Stimulated activated CD8-positive, alpha-beta memory T cell treated with anti-CD3 and anti-CD28 coated beads, Interleukin-4, amount 100 ng/mL, for 4 hours (primary cell): ENCODE data around the gene SUSD4.
A peak's percentile ranks its signal among the peaks of the same experiment; 100 is the strongest.
"Not testable (repeated sequence)": the region's sequence is repeated elsewhere in the genome, so short reads cannot be mapped to it uniquely, and the experiment has no call there.

Experiments used
- DNase-seq, 2 donors: peaks; one replicate each; pipeline ENCODE4 v3.0.0-alpha.2; 2020; ENCODE audit warnings: low read depth in 2 of 2, low spot score in 1 of 2

SUSD4 gene, protein sequence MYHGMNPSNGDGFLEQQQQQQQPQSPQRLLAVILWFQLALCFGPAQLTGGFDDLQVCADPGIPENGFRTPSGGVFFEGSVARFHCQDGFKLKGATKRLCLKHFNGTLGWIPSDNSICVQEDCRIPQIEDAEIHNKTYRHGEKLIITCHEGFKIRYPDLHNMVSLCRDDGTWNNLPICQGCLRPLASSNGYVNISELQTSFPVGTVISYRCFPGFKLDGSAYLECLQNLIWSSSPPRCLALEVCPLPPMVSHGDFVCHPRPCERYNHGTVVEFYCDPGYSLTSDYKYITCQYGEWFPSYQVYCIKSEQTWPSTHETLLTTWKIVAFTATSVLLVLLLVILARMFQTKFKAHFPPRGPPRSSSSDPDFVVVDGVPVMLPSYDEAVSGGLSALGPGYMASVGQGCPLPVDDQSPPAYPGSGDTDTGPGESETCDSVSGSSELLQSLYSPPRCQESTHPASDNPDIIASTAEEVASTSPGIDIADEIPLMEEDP

DNA sequence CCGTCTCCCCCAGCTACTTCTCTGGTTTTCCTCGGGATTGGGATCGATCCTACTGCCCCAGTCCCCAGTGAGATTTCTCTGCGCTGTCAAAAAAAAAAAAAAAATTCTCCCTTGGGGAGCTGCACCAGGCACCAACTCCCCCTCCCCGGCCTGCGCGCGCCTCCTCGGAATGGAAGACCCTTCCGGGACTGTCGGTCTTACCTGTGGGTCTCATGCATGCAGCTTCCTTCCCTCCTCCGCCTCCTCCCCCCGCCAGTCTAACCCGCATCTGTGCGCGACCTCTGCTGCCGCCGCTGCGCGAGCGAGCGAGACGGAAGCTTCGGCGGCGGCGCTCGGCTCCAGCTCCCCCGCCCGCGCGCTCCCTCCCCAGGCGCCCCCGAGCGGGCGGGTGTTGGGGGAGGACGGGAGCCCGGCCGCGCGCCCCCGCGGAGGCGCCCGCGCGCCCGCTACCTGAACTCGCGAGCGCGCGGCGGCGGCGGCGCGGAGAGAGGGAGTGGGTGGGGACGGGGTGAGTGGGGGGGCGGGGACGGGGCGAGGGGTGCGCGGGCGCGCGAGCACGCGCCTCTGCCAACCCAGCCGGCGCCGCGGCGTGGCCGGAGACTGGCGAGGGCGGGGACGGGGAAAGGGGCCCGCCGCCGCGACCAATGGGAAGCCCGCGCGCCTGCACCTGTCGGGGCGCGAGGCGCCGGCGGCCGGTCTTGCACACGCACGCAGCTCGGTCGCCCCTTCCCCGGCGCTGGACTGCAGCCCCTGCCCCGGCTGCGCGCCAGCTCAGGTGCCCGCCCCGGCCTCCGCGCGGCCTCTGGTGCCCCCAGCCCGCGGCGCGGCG, at the start of gene SUSD4:
Gene SUSD4, minus strand, starts transcription at position 321 of the 829 bp plus-strand sequence. CDS start 751 bp downstream, outside the sequence.
- peak; percentile 30 to 45 for DNase-seq

DNA sequence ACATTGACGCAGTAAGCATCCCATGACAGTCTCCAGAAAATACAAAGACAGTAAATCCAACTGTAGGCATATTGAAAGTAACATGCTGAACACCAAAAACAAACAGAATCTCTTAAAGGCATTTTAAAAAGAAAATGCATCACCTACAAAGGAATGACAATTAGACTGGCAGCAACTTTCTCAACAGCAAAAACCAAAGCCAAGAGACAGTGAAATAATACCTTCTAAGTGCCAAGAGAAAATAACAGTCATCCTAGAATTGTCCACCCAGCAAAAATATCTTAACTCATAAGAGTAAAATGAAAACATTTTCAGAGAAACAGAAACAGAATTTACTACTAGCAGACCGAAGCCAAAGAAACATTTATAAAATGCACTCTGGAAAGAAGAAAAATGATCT, 49.2 kb upstream of the SUSD4 start:
- no peak for DNase-seq

DNA sequence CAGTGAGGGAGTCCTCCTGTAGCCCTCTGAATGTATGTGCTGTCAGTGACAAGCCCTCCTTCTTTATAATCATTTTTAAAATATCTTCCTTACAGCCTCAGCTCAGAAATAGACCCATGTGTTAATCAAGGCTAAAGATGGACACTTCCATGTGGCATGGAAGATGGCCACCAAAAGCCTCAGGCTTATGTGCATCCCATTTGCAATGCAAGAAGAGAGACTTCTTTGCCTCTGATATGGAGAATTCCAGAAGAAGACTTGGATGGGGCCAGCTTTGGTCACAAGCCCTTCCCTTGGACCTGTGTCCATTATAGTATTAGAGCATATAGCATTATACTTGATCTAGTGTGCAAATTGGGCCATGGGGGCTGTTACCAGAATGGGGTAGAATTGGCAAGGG, 47.7 kb upstream of the SUSD4 start:
- no peak for DNase-seq

DNA sequence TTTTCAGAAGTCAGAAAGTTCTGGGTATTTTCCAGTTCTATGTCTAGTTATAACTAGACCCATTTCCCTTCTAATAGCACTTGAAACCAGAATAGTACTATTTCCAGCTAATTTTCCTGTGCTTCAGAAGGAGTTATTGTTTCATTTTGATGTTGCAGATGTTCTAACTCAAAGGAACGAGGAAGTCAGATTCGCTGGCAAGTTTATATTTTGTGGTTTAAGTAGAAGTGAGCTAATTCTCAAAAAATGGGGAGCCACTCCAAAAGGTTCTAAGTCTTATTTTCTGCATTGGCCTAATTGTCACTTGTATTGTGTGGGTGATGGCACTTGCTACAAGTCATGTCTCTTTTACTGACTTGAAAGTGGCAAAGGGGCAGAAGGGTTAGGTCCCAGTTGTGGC, 47.3 kb upstream of the SUSD4 start:
- no peak for DNase-seq

DNA sequence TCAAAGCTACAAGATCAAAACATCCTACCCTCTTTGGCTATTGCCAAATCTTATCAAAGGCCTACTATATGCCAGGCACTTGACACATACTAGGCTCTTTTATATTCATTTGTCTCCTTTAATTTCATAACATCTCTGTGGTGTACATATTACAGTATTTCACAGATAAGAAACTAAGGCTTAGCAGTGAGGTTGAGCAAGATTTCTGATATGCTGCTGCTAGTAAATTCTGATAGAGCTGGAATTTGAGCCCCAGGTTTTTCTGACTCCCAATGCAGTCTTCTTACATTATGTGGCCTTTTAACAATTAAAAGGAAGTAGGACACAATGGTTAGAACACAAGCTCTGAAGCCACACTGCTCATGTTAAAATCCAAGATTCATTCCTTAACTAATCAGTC, 46.1 kb upstream of the SUSD4 start:
- no peak for DNase-seq

DNA sequence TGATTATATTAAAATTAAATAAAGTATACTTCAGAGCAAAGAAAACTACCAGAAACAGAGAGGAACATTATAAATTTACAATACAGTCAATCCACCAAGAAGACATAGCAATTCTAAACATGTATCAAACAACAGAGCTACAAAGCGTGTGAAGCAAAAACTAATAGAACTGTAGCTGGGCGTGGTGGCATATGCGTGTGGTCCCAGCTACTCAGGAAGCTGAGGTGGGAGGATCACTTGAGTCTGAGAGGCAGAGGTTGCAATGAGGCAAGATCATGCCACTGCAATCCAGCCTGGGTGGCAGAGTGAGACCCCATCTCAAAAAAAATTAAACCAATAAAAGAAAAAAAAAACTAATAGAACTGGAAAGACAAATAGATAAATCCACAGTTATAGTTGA, 41.5 kb upstream of the SUSD4 start:
- DNase-seq, result no peak

DNA sequence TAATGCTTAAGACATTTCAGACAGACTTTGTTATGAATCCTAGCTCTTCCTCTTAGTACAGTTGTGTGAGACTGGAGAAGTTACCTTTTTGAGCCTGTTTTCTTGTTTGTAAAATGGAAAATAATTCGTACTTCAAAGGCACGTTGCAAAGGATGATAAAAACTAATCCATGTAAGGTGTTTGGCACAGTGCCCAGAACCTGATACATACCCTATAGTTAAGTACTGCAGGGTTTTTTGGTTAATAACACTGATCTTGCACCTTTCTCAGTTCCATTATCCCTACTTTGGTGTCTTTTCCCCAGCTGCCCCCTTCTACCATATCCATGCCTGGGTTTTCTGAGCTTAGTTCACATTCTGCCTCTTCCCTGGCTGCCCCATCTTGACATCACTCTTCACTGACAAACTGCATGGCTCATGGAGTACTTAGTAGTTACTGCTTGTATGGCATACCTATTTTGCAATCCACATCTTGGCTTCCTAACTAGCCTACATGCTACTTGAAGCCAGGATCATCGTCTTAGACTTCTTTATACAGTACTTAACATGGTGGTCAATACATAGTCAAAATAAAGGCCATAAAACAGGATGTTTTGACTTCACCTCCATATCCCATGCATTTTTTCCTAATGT, 39.3 kb upstream of the SUSD4 start:
- no peak for DNase-seq

DNA sequence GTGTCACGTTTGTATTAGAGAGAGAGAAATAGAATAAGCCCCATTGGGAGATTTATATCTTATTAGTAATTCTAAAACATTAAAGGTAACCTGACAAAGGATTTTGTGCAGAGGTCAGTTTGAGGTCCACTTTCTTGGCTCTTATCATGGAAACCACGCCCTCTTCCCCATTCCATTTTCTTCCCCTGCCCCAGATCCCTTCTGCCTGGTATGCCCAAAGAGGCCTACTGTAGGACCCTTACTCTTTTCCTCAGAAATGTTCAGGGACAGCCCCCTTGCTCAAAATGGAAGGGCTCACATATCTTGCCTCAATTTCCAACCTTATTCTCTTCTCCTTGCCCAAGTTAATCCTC, 38.8 kb upstream of the SUSD4 start:
- DNase-seq, result no peak

DNA sequence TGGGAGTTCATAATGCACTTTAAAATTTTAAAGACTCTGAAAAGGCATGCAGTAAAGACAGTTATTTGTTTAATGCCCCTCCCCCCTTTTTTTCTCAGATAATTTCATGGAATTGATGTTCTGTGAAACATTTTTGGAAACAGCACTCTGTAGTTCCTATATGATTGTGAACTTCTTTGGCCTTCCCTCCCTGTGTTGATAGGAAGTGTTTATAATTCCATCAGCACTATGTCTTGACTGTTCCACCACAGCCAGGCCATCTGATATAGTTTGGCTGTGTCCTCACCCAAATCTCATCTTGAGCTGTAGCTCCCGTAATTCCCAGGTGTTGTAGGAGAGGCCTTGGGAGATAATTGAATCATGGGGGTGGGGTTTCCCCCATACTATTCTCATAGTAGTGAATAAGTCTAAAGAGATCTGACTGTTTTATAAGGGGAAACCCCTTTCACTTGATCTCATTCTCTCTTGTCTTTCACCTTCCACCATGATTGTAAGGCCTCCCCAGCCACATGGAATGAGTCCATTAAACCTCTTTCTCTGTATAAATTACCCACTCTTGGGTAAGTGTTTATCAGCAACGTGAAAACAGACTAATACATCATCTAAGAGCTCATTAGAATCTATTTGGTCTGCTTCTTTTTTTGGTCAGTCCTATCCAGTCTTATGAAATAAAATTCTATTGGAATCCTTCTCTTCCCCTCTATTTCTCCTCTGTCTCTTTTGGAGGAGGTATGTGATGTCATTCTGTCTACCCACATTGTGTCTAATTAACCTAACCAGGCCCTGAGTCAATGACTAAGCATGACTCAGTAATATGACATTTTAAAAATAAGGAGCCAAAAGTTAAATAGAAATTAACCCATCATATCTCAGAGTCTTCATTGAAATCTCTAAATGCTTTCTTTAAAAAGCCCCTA, 38.2 kb upstream of the SUSD4 start:
- no peak for DNase-seq

DNA sequence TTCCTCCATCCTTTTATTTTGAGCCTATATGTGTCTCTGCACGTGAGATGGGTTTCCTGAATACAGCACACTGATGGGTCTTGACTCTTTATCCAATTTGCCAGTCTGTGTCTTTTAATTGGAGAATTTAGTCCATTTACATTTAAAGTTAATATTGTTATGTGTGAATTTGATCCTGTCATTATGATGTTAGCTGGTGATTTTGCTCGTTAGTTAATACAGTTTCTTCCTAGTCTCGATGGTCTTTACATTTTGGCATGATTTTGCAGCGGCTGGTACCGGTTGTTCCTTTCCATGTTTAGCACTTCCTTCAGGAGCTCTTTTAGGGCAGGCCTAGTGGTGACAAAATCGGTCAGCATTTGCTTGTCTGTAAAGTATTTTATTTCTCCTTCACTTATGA, 35.4 kb upstream of the SUSD4 start:
- DNase-seq, result not testable (repeated sequence)

DNA sequence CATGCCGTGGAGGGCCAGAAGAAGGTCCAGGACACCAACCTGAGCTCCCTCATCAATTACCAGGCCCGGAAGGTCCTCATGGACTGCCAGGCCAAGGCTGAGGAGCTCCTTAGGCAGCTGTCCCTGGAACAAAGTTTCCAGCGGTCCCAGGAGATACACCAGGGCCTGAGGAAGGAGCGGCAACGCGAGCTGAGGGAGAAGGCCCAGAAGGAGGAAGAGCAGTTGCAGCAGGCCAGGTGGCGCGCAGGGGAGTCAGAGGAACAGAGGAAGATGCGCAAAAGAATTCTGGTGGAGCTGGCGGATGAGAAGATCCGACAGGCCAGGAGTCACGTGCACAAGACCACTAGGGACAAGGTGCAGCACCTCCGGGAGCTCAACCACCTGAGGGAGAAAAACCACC, 30.7 kb upstream of the SUSD4 start:
- DNase-seq, result no peak

DNA sequence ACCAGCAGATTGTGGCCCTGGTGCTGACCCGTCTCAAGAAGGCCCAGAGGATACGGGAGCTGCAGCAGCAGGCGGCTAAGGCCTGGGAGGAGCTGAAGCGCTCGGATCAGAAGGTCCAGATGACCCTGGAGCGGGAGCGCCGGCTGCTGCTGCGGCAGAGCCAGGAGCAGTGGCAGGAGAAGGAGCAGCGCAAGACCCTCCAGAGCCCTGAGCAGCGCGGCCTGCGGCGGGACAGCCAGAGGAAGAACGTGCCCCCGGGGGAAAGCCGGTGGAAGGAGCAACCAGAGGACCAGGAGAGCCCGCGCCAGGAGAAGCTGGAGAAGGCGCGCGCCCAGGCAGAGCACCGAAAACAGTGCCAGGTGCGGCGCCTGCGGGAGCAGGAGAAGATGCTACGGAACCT, 30.3 kb upstream of the SUSD4 start:
- no peak for DNase-seq

DNA sequence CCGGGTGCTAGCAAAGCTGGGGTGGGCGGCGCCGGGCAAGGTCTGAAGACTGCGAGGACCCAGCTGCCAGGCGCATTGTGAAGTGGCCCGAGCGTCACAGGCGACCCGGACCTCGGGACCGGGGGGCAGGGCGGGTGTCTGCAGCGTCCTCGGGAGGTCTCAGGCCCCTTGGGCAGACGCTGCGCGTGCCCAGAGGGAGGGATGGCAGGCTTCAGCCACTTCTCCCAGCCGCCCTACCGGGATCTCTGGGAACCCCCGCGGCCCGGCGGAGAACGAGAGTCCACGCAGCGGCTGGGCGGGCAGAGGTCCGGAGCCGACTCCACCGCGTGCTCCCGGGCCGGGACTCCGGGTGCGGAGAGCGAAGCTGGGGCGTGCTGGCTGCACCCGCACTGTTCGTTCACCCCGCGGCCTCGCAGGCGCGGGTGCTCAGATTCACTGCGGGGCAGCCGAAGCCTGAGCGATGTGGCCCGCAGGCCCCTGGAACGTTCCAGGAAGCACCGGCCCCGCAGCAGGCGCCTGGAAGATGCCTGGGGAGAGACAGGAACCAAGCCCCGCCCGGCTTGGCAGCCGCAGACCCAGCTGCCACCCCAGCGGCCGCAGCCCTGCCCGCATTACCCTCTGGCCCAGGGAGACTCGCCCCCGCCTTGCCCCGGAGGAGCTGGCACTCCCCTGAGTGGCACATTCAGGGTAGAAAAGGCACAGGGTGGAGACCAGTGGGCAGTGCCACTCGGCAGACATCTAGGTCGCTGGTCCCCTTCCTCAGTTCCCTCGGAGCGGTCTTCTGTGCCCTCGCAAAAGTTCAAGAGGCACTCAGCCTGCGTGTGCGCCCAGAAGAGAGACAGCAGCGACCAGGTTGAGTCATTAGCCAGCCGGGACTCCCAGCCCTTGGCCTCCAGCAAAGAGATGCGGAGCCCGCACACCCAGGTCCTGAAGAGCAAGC, 29.6 kb upstream of the SUSD4 start, which contains the start of gene CCDC185:
Gene CCDC185, plus strand, starts transcription at position 141 of the 940 bp plus-strand sequence. Its CDS starts 61 bp downstream, at position 202.
- no peak for DNase-seq

DNA sequence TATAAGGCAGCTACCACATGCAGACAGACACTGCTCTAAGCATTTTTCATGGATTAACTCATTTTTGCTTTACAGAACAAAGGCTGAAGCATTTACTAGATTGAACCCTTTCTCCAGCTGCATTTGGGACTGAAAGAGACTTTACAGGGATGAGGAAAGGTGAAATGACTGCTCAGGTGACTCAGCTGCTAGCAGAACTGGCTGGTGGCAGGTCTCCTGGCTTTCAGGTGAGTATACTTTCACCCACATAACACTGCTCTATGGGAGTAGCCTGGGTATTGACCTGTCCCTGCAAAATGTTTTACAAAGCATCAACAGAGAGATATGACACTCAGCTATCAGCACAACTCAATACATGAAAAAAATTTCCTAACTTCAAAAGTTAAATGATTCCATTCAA, 26.6 kb upstream of the SUSD4 start:
- DNase-seq, result no peak

DNA sequence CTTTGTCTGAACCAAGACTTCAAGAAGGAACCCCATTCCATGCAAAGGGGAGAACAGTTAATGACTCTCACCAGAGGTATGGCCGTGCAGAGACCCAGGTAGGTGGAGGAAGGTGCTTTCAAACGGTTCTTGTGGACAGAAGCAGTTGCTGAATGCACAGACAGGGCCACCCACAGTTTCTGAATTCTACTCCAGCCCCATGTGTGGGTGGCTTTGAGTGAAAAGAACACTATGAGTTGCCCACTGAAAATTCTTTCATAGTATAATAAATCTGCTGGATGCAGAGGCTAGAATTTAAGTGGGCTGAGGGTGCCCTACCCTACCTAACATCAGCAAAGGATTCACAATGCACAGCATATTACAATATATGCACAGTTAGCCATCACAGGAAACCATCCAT, 22.0 kb upstream of the SUSD4 start:
- DNase-seq, result no peak

DNA sequence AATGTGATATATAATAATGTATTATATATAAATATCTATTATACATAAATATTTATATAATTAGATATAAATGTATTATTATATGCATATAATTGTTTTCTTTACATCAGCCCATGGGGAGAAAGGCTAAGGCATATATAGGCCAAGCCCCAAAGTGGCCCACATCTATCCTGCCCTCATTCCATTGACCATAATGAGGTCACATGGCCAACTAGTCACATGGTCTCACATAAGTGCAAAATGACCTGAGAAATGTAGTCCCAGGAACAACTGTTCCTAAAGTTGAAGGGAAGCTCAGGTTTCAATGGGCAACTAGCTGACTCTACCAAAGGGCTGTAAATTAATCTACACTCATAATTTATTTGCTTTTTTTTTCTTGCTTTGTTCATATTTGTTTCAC, 14.8 kb upstream of the SUSD4 start:
- DNase-seq, result no peak

DNA sequence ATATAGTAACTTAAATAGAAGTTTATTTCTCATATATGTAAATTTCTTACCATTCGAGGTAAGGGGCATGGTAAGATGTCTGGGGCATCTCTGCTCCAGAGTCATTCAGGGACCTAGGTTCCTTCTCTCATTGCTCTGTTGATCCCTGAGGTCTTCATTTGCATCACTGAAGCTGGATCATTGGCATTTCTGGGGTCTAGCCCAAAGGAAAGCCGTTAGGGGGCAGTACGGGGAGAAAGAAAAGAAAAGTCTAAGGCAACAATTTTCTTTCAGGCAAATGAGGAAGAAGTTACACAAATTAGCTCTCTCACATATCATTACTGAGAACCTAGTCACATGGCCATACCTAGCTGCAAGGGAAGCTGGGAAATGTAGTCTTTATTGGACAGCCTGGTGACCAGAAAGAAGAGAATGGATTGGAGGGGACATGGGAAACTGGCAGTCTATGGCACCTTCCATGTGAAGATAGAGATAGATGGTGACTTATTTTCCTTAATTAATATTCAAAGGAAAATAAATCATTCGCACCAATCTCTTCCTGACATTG, 10.2 kb upstream of the SUSD4 start:
- DNase-seq, result no peak

DNA sequence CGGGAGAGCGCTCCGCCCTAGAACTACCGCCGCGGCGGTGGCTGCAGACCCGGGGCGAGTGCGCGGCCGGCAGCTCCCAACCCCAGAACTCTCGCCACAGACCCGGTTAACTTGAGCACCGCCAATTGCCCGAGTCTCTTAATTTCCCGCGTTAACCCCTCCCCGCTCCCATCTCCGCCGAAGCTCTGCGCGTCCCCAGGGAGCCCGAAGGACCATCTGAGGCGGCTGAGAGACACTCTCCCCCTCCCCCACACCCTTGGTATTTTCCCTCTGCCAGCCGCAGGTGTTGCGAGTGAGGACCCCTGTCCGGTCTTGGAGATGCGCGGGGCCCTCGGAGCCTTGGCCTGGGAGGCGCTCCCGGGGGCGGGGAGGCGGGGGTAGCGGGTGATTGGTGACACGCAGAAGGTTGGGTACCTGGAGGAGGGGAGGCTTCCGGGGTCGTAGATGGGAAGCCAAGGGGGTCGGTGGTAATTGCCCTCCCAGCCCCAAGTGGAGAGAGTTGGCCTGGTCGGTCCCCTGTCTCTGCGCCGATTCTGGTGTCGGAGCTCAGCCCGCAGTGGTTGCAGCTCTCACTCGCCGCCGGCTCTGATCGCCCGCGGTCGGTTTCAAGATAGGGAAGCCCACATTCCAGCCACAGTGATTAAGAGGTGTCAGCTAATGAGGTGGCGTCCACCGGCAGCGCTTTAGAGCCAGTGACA, 858 bp upstream of the SUSD4 start:
- DNase-seq, result no peak
